NCI-H2107 treated with DMSO at 0.1 percent for 48 hours (cell line): Measurements from ENCODE around the gene IL25.

ENCODE experiments used
- DNase-seq: peaks from one replicate; lab custom pipeline; 2025; ENCODE audit not compliant: unreplicated experiment; lab: John Stamatoyannopoulos, UW

The IL25 gene

DNA sequence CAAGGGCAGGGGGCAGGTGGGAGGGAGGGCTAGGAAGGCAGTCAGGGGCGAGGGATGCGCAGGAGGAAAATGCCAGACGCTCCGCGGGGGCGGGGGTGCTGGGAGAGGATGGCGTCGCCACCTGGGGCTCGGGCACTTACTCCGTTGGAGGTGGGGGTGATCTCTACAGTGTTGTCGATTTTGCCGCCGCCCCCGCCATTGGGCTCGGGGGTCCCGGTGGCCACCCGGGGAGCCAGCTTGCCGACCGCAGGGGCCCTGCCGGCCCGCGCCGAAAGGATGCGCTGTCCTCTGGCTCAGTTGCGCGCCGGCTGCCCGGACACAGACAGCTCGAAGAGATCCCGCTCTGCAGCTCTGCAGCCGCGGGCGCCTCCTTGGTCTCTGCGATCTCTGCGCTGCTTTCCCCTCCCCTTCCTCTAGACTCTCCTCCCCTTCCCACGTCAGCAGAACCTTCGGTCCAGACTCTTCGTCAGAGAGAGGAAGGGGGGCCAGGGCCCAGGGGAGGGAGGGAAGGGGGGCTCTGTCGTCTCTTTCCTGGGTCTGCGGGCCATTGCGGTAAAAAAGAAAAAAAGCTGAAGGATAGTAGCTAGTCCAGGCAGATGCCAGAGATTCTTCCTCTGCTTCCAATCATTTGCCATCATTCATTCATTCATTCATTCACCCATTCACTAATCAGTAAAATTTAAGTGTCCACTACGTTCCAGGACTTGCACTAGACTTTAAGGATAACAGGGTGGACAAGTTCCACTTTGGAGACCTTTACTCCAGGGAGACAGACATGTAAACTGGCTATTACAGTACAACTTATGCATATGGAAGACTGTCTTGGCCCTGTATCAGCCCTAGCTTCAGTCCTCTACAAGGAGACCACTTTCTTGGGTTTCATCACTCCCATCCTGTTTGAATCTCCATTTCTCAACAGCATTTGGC lies 19.8 kb upstream of the IL25 start, which contains the start of gene SLC22A17:
Gene SLC22A17 (minus strand): TSS at position 382 of the 927 bp plus-strand sequence.
- peak; percentile 87 for DNase-seq

DNA sequence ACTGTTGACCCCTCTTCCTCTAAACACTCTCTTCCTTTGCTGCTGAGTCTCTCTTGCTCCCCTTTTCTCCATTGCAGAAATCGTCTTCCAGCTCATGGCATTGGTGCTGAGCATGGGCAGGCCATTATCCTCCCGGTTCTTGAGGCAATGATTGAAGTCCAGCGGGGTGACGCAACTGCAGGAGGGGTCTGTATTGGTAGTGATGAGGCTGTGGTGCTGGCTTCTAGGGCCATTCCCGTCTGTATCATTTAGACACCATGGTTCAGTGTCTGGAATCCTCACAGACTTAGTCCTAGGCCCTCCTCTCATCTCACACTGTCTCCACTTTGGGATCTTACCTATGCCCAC lies 19.2 kb upstream of the IL25 start:
- DNase-seq, result no peak

DNA sequence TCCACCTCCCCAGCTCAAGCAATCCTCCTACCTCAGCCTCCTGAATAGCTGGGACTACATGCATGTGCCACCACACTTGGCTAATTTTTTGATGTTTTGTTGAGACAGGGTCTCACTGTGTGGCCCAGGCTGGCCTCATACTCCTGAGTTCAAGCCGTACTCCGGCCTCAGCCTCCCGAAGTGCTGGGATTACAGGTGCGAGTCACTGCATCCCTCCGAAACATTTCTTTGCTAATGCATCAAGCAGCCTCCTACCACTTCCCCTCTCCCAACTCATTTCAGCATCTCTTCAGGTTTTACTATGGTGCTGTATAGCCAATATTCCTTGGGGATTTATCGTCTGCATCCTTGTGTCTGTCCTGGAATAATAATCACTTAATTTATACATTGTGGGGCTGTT lies 17.6 kb upstream of the IL25 start:
- no peak for DNase-seq

- no peak for DNase-seq
Observed at GRCh38 chr14:23355871-23356435, 16.7 kb upstream of the IL25 start.

DNA sequence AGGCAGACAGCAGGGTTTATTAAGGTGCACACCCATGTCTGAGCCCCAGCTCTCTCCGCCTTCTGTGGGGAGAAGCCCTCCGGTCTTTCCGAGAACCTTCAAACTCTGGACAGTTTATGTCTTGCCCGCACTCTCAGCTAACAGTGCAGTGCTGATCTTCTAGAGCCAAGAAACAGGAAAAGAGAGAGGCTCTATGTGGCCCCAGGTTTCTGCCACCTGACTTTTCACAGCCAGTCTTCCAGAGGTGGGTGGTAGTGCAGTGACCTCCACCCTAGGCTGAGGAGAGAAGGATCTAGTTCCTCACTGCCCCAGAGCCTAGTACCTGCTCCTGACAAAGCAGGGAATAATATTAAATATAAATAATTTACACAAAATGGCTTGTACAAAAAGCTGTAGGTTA lies 15.9 kb upstream of the IL25 start:
- no peak for DNase-seq

- DNase-seq, result no peak
Observed at GRCh38 chr14:23357261-23357660, 15.3 kb upstream of the IL25 start.

DNA sequence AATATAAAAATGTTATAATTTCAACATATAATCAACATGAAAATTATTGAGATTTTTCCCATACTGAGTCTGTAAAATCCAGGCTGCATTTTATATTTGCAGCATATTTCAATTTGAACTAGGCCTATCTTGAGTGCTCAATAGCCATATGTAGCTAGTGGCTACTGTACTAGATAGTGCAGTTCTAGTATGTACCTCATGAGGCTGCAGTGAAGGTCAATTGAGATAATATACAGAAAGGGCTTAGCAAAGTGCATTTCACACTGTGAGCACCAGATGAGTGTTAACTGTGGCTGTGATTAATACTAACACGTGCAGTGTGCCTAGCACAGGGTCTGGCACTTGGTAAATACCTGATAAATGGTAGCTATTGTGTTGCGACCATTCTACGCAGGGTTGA lies 14.6 kb upstream of the IL25 start:
- DNase-seq, result no peak

- DNase-seq, result no peak
Observed at GRCh38 chr14:23358553-23359166, 13.9 kb upstream of the IL25 start.

GRCh38 chr14:23359167-23359626 lies 13.4 kb upstream of the IL25 start:
- DNase-seq, result no peak

DNA sequence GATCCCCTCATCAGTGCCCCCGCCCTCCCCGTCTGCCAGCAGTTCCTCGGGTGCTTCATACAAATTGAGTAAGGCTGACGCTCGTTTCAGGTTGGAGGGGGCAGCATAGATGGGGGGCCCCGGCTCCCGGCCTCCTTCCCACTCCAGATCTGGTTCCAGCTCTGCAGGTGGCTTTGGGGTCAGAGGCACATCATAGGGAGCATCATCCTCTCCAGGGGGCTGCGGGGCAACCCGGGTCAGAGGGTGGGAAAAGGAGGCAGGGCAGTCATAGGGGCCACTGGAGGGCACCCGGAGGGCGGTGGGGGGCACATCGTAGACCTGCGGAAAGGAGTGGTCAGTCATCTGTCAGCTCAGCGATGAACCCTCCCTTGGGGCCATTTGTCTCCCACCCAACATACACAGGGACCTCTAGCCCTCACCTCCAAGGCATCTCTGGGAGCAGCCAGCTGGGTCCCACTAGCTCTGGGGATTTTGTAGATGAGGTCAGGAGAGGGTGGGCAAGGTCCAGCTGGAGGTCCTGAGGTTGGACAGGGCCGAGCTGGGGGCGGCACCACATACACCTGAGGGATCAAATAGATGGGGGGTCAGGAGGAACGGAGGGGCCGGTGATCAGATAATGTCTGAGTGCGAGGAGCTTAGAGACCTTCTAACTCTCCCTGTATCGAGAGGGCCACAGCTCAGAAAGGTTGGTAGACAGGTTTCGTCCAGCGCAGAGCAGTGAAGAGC lies 12.7 kb upstream of the IL25 start:
- DNase-seq, result no peak

- DNase-seq, result no peak
Observed at GRCh38 chr14:23360496-23360895, 12.1 kb upstream of the IL25 start.

- no peak for DNase-seq
Observed at GRCh38 chr14:23361320-23361719, 11.3 kb upstream of the IL25 start.

- no peak for DNase-seq
Observed at GRCh38 chr14:23361763-23362162, 10.8 kb upstream of the IL25 start.

- DNase-seq, result no peak
Observed at GRCh38 chr14:23362200-23362599, 10.4 kb upstream of the IL25 start.

GRCh38 chr14:23364164-23365035 lies 8.2 kb upstream of the IL25 start:
- peak; percentile 14 for DNase-seq

GRCh38 chr14:23365036-23365731 lies 7.4 kb upstream of the IL25 start, which contains the start of gene EFS:
Gene EFS (minus strand): TSS chr14:23365172. CDS start chr14:23365025, 147 bp downstream.
- no peak for DNase-seq

GRCh38 chr14:23365732-23366425 lies 6.7 kb upstream of the IL25 start:
- DNase-seq, result peak; percentile 65

GRCh38 chr14:23366426-23366921 lies 6.1 kb upstream of the IL25 start:
- peak; percentile 65 for DNase-seq

DNA sequence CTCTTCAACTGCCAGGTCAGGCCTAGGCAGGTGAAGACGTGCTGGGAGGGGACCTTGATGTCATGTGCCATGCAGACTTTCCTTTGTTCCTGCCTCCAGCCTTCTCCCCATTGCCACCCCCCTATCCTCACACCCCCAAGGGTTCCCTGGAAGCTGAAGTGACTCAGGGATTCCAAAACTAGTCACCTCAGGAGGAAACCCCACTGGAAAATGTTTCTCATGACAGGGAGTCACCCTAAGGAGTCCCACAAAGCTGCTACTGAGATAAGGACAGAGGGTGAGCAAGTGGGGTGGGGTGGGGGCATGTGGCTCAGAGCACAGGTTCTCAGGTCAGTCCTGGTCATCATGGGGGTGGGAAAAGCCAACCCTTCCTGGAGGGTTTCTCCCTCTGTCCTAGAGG lies 2.4 kb upstream of the IL25 start:
- DNase-seq, result no peak
